KG1 (cell line): ENCODE data around the gene HHIPL1.

Source experiments
- DNase-seq: peaks from one replicate; lab custom pipeline; 2025; lab: John Stamatoyannopoulos, UW

The HHIPL1 gene

GRCh38 chr14:99611646-99612045 is 33.3 kb upstream of the HHIPL1 start:
- no peak for DNase-seq

GRCh38 chr14:99612071-99612737 is 32.7 kb upstream of the HHIPL1 start:
- no peak for DNase-seq

- no peak for DNase-seq
Observed at GRCh38 chr14:99612738-99613330, 32.1 kb upstream of the HHIPL1 start.

GRCh38 chr14:99615497-99616157 is 29.3 kb upstream of the HHIPL1 start:
- no peak for DNase-seq

GRCh38 chr14:99616832-99617800 is 27.8 kb upstream of the HHIPL1 start:
- no peak for DNase-seq

- no peak for DNase-seq
Observed at GRCh38 chr14:99619835-99620834, 24.8 kb upstream of the HHIPL1 start.

GRCh38 chr14:99621948-99622347 is 23.0 kb upstream of the HHIPL1 start:
- DNase-seq: no peak

- no peak for DNase-seq
Observed at GRCh38 chr14:99624024-99624423, 20.9 kb upstream of the HHIPL1 start.

- DNase-seq: no peak
Observed at GRCh38 chr14:99624971-99625370, 20.0 kb upstream of the HHIPL1 start.

GRCh38 chr14:99625476-99625875 is 19.5 kb upstream of the HHIPL1 start:
- DNase-seq: no peak

- DNase-seq: no peak
Observed at GRCh38 chr14:99626041-99626648, 18.8 kb upstream of the HHIPL1 start.

GRCh38 chr14:99627100-99627499 is 17.8 kb upstream of the HHIPL1 start:
- no peak for DNase-seq

GRCh38 chr14:99627510-99628381 is 17.2 kb upstream of the HHIPL1 start:
- DNase-seq: no peak

GRCh38 chr14:99628887-99629618 is 15.9 kb upstream of the HHIPL1 start:
- no peak for DNase-seq

GRCh38 chr14:99630202-99630601 is 14.7 kb upstream of the HHIPL1 start:
- DNase-seq: no peak

- no peak for DNase-seq
Observed at GRCh38 chr14:99632410-99633035, 12.4 kb upstream of the HHIPL1 start.

- DNase-seq: no peak
Observed at GRCh38 chr14:99633141-99633540, 11.8 kb upstream of the HHIPL1 start.

GRCh38 chr14:99633918-99634317 is 11.0 kb upstream of the HHIPL1 start:
- no peak for DNase-seq
